Middle frontal gyrus (tissue), 1 donor: Measurements from ENCODE around the gene FEN1.

ENCODE experiments used
- DNase-seq: peaks from one replicate; pipeline ENCODE4 v3.0.0-alpha.2; 2015; ENCODE audit warnings: low spot score; ENCODE audit errors: extremely low spot score

FEN1 gene

GRCh38 chr11:61817471-61818202 is 24.9 kb downstream of the FEN1 start:
- no peak for DNase-seq

- no peak for DNase-seq
Measured at GRCh38 chr11:61820174-61820573, 27.5 kb downstream of the FEN1 start.

- DNase-seq, result no peak
Measured at GRCh38 chr11:61826930-61827570, 34.3 kb downstream of the FEN1 start.

DNA sequence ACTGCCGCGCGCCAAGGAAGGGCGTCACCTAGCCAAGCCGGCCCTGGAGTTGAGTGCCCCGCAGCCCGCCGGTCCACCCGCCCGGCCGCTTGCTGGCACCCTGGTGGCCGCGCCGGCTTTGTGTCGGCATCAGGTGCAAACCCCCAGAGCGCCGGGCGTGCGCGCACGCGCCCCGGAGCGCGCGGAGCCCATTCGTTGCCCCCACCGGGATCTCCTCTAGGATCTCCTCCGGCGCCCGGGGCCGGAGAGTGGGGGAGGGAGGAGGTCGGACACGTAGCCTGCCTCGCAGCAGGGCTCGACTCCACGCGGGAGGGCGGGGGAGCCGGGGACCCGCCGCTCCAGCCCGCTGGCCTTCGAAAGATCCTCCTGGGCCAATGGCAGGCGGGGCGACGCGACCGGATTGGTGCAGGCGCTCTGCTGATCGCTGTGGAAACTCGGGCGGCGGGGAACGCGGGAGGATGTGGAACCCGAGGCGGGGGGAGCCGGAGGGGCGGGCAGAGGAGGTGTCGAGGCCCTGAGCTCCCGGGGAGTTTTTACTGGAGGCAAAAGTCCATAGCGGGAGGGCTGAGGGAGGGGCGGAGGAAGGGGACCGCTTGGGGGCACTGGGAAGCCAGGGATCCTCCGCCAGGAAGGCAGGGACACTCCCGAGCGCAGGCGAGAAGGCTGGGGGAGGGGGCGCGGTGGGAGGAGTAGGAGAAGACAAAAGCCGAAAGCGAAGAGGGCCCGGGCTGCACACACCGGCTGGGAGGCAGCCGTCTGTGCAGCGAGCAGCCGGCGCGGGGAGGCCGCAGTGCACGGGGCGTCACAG is 35.1 kb downstream of the FEN1 start, which contains the start of gene FADS2:
FADS2 (plus strand) TSS at position 730 of the 808 bp plus-strand sequence. CDS start 91 bp downstream, outside the sequence.
- DNase-seq, result peak; percentile 94

- DNase-seq, result no peak
Measured at GRCh38 chr11:61828379-61828628, 35.6 kb downstream of the FEN1 start.

GRCh38 chr11:61828629-61829407 is 36.1 kb downstream of the FEN1 start:
- no peak for DNase-seq

DNA sequence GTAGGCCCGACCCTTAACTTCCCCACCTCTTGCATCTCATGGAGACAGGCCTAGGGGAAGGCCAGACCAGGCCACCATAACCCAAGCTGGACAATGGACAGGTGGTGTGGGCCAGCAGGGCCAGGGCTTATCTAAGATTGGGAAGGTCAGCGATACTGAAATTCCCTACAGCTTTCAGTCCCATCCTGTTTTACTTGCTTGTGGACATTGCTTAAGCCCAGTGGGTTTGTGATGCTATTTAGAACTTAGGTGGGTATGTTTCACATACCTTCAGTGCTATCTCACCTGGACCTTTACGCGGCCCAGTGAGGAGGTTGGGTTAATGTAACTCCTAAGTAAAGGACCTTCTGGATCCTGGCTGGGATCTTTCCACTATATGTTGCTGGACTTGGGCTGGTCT is 37.1 kb downstream of the FEN1 start:
- DNase-seq, result no peak

- DNase-seq, result no peak
Measured at GRCh38 chr11:61830237-61831105, 37.8 kb downstream of the FEN1 start.

DNA sequence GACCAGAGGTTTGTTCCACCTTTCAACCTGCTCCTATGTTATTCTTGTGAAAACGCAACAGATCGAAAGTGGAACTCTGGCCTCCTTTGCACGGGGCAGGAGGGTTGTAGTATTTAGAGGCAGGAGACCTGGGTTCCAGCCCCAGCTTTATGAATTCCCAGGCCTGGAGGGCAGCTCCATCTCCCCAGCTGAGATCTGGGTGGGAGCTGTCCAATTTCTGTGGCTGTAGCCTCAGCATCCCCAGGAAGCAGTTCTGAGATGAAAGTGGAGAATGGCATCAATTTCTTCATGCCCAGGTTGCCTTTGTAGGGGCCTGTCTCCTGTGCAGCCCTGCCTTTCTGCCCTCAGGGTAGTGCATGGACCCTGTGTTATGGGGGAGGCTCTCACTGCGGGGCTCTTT is 39.5 kb downstream of the FEN1 start:
- no peak for DNase-seq

GRCh38 chr11:61832754-61833153 is 40.0 kb downstream of the FEN1 start:
- DNase-seq, result no peak

DNA sequence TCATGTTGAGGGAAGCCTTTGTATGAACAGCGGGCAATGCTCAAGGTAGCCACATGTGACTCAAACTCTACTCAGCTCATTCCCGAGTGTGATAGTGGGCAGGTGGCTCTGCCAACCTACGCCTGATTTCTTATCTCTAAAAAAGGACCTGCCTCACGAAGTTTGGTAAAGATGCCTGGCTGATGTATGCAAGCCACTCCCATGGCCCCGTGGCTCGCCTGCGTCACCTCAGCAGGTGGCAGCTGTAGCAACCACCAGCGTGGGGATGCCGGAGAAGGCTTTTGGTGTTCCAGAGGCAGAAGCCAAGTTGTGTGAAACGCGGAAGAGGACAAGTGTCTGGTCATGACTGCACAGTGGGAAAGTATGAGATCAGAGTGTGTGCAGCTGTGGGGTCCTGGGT is 40.8 kb downstream of the FEN1 start:
- no peak for DNase-seq

DNA sequence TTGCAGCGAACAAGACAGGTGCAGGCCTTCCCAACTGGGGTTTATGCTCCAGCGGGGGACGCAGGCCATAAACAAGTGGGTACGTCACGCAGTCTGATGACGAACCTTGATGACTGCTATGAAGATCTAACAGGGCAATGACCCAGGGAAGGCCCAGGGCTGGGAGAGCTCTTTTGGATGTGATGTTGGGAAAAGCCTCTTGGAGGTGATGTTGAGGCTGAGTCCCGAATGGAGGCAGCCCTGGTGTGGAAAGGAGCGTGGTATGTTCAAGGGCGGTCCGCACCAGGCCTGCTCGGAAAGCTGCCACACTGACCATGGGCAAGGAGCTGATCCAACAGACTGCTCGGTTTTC is 41.2 kb downstream of the FEN1 start:
- no peak for DNase-seq

DNA sequence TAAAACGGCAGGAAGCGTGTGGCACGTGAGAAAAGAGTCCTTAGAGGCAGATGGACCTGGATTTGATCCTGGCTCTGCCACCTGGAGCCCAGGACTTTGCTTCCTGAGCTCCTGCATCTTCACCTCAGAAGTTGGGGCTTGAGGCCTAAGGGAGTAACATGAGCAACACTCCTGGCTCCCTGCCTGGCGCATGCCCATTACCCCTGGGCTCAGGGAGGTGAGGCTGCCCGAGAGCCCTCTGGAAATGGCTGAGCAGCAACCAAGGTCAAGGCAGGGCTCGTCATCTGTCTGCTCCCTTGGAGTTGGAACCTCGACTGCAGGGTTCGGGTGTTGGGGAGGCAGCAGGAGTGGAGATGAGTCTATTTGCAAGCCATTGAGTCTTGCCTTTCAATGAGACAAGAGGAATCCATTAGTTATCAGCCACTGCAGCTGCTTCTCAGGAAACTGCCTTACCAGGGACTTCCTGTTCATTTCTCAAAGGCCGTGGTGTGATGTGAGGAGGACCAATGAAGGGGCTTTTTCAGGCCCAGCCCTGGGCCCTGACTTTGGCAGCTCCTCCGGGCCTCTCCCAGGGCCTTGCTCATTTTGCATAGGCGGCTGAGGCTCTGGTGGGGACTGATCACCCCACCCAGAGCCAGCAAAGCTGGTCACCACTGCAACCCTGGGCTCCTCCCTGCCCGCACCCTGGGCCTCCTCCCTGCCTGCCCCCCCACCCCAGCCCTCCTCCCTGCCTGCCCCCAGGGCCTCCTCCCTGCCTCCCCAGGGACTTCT is 41.8 kb downstream of the FEN1 start:
- no peak for DNase-seq

DNA sequence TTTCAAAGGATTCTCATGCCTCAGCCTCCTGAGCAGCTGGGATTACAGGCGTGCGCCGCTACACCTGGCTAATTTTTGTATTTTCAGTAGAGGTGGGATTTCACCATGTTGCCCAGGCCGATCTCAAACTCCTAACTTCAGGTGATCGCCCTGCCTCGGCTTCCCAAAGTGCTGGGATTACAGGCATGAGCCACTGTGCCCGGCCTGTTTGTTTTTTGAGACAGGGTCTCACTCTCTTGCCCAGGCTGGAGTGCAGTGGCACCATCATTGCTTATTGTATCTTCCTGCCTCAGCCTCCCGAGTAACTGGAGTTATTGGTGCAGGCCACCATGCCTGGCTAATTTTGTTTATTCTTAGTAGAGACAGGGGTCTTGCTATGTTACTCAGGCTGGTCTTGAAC is 43.5 kb downstream of the FEN1 start:
- no peak for DNase-seq

DNA sequence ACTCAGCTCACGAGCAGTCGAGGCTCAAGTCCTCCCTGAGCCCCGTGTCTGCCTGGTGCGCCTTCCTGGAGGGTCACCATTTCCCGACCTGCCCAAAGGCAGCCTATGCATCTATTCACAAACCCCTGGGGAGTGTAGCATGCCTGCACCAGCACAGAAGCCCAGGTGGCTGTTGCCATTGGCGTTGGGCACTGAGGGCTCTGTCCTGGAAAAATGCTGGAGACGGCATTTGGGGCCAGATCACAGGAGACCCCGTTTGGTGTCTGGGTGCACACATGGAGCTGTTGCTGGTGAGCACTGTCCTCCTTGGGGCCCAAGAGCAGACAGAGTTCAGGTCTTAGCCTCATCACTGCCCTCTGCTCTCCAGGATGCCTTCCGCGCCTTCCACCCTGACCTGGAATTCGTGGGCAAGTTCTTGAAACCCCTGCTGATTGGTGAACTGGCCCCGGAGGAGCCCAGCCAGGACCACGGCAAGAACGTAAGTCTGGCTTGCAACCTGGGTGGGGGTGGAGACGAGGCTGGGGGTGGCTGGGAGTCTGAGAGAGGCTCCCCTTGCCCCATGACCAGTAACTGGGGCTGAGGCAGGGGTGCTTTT is 44.8 kb downstream of the FEN1 start:
- no peak for DNase-seq

DNA sequence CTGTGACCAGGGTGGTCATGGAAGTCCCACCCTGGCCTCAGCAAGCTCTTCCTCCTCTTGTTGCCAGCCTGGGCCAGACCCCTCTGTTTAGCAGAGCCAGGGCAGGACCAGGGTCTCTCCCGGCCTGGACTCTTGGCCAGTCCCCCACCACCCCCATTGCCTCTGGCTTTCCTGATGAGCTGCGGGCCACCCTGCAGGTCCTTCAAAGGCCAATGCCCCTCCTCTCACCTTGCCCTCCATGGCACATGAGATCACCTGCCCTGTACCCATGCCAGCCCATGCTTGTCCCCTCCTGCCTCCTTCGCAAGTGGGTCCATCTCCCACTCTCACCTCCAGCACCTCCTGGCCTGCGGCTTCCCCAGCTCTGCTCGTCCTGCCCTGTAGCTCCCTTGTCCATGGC is 45.8 kb downstream of the FEN1 start:
- no peak for DNase-seq

GRCh38 chr11:61838921-61839320 is 46.2 kb downstream of the FEN1 start:
- DNase-seq, result no peak

GRCh38 chr11:61839742-61840141 is 47.0 kb downstream of the FEN1 start:
- no peak for DNase-seq

GRCh38 chr11:61840371-61840770 is 47.7 kb downstream of the FEN1 start:
- DNase-seq, result no peak
